Mesenchymal stem cell (in vitro differentiated cells and primary cell): ENCODE measurements around the gene CAMK2A.

ENCODE experiments used
- DNase-seq: peaks from one replicate; pipeline ENCODE4 v3.0.0-alpha.2; 2013
- H2AFZ ChIP-seq: one replicate; pipeline ENCODE4 v1.6.1; 2013; ENCODE audit warnings: low read depth, mild to moderate bottlenecking, control low read depth, inconsistent platforms, low read length, moderate library complexity
- H2AK5ac ChIP-seq: 2 replicates; pipeline ENCODE4 v1.6.1; 2013; ENCODE audit warnings: low read length, moderate library complexity, mild to moderate bottlenecking, inconsistent platforms; ENCODE audit not compliant: severe bottlenecking
- H2BK120ac ChIP-seq: one replicate; pipeline ENCODE4 v1.6.1; 2013; ENCODE audit warnings: low read depth, mild to moderate bottlenecking, inconsistent platforms, low read length, moderate library complexity
- H2BK12ac ChIP-seq, 2 experiments: one replicate each; pipeline ENCODE4 v1.6.1; 2013; ENCODE audit warnings: inconsistent platforms in 2 of 2, low read length in 2 of 2, mild to moderate bottlenecking in 2 of 2, moderate library complexity in 2 of 2, control low read depth in 1 of 2
- H2BK15ac ChIP-seq: one replicate; pipeline ENCODE4 v1.6.1; 2013; ENCODE audit warnings: mild to moderate bottlenecking, low read depth, inconsistent platforms; ENCODE audit not compliant: poor library complexity, severe bottlenecking
- H2BK5ac ChIP-seq: 2 replicates; pipeline ENCODE4 v1.6.1; 2013; ENCODE audit warnings: low read depth, mild to moderate bottlenecking, low read length, control low read depth, inconsistent platforms; ENCODE audit not compliant: poor library complexity, severe bottlenecking
- H3K14ac ChIP-seq, 2 experiments: one replicate each; pipeline ENCODE4 v1.6.1; 2013; ENCODE audit warnings: inconsistent platforms in 2 of 2, low read length in 2 of 2, control low read depth in 1 of 2, mild to moderate bottlenecking in 1 of 2, moderate library complexity in 1 of 2
- H3K18ac ChIP-seq, 2 experiments: one replicate each; pipeline ENCODE4 v1.6.1; 2013; ENCODE audit warnings: inconsistent platforms in 2 of 2, low read length in 2 of 2, control low read depth in 1 of 2, low read depth in 1 of 2, mild to moderate bottlenecking in 1 of 2
- H3K23ac ChIP-seq, 2 experiments: one replicate each; pipeline ENCODE4 v1.6.1; 2013; ENCODE audit warnings: inconsistent platforms in 2 of 2, low read length in 2 of 2, mild to moderate bottlenecking in 2 of 2, moderate library complexity in 2 of 2, control low read depth in 1 of 2
- H3K27ac ChIP-seq: 2 replicates; pipeline ENCODE4 v1.5.1; 2013; ENCODE audit warnings: mild to moderate bottlenecking, moderate library complexity, low read length, control low read depth, inconsistent platforms; ENCODE audit not compliant: poor library complexity, severe bottlenecking
- H3K27me3 ChIP-seq, 2 experiments: 2 replicates each; pipeline versions ENCODE4 v1.6.1 to v1.7.0; 2013; ENCODE audit warnings: low read length in 2 of 2, mild to moderate bottlenecking in 2 of 2, moderate library complexity in 2 of 2, control low read depth in 1 of 2, inconsistent platforms in 1 of 2; ENCODE audit not compliant: control insufficient read depth in 1 of 2, insufficient read depth in 1 of 2
- H3K36me3 ChIP-seq, 2 experiments: 2 replicates each; pipeline versions ENCODE4 v1.6.1 to v1.7.0; 2013; ENCODE audit warnings: low read length in 2 of 2, control low read depth in 1 of 2, inconsistent platforms in 1 of 2, low read depth in 1 of 2, mild to moderate bottlenecking in 1 of 2; ENCODE audit not compliant: insufficient read depth in 2 of 2, control insufficient read depth in 1 of 2
- H3K4ac ChIP-seq, 2 experiments: one replicate each; pipeline ENCODE4 v1.6.1; 2013; ENCODE audit warnings: inconsistent platforms in 2 of 2, low read length in 2 of 2, mild to moderate bottlenecking in 2 of 2, moderate library complexity in 2 of 2, control low read depth in 1 of 2, low read depth in 1 of 2
- H3K4me1 ChIP-seq: 2 replicates; pipeline ENCODE4 v1.6.1; 2013; ENCODE audit warnings: low read depth, low read length, control low read depth; ENCODE audit not compliant: control insufficient read depth, insufficient read depth
- H3K4me2 ChIP-seq: 2 replicates; pipeline ENCODE4 v1.6.1; 2013; ENCODE audit warnings: low read length, mild to moderate bottlenecking, inconsistent platforms; ENCODE audit not compliant: poor library complexity, severe bottlenecking
- H3K4me3 ChIP-seq, 2 experiments: 2 replicates each; pipeline versions ENCODE4 v1.5.1 to v1.7.0; 2013; ENCODE audit warnings: low read length in 2 of 2, mild to moderate bottlenecking in 2 of 2, control low read depth in 1 of 2, low read depth in 1 of 2; ENCODE audit not compliant: insufficient read depth in 1 of 2
- H3K79me1 ChIP-seq: replicated peaks from 2 replicates; pipeline ENCODE4 v1.6.1; 2013; ENCODE audit warnings: mild to moderate bottlenecking, control low read depth, low read length, inconsistent platforms; ENCODE audit not compliant: poor library complexity, severe bottlenecking
- H3K9ac ChIP-seq: 2 replicates; pipeline ENCODE4 v1.7.0; 2013; ENCODE audit warnings: mild to moderate bottlenecking, low read length, moderate library complexity
- H3K9me3 ChIP-seq: 2 replicates; pipeline ENCODE4 v1.7.0; 2013; ENCODE audit warnings: mild to moderate bottlenecking, low read length; ENCODE audit not compliant: control insufficient read depth
- H4K8ac ChIP-seq: one replicate; pipeline ENCODE4 v1.6.1; 2013; ENCODE audit warnings: inconsistent platforms, mild to moderate bottlenecking, low read length, moderate library complexity
- H4K91ac ChIP-seq: one replicate; pipeline ENCODE4 v1.6.1; 2013; ENCODE audit warnings: mild to moderate bottlenecking, low read length, inconsistent platforms
- WGBS: methylation state at CpG from one replicate; pipeline ENCODE4 v1.1.7; 2013; ENCODE audit warnings: mixed read lengths; 5-methylcytosine and 5-hydroxymethylcytosine counted together

CAMK2A gene

GRCh38 chr5:150333400-150333799 is 43.8 kb upstream of the CAMK2A start:
- Histone ChIP-seq H3K23ac (no peak overlapping the region), H2BK15ac (no peak overlapping the region), H2BK5ac (no peak overlapping the region), H3K27me3 (no peaks in the 10 kb centered on the region), H3K18ac (no peak overlapping the region), H3K36me3 (no peaks in the 10 kb centered on the region), H2BK12ac (no peak overlapping the region), H3K4me1 (no peaks in the 10 kb centered on the region), H3K4ac (no peak overlapping the region), H2BK120ac (no peak overlapping the region), H3K27ac (no peak overlapping the region), H3K4me3 (no peak overlapping the region), H3K14ac (no peak overlapping the region), H3K9ac (no peak overlapping the region), H3K4me2 (no peak overlapping the region), H2AFZ (no peak overlapping the region), H2AK5ac (no peak overlapping the region), H3K9me3 (no peaks in the 10 kb centered on the region), H4K91ac (no peak overlapping the region), H3K79me1 (no peaks in the 10 kb centered on the region), H4K8ac (no peak overlapping the region)
- WGBS = 83% methylated on average over 5 of the region's 5 CpGs
- DNase-seq = no peak

- Histone ChIP-seq H3K18ac (no peak overlapping the region), H2AFZ (no peak overlapping the region), H3K79me1 (no peaks in the 10 kb centered on the region), H2BK120ac (no peak overlapping the region), H3K9me3 (no peaks in the 10 kb centered on the region), H2BK5ac (no peak overlapping the region), H3K4me1 (no peaks in the 10 kb centered on the region), H2BK15ac (no peak overlapping the region), H2AK5ac (no peak overlapping the region), H4K91ac (no peak overlapping the region), H3K4me3 (no peak overlapping the region), H3K14ac (no peak overlapping the region), H3K23ac (no peak overlapping the region), H3K27me3 (no peaks in the 10 kb centered on the region), H3K27ac (no peak overlapping the region), H3K9ac (no peak overlapping the region), H4K8ac (no peak overlapping the region), H3K36me3 (no peaks in the 10 kb centered on the region), H3K4ac (no peak overlapping the region), H2BK12ac (peak overlapping the region in 1 of 2 experiments; percentile 7), H3K4me2 (no peak overlapping the region)
- DNase-seq = no peak
- WGBS = 71% methylated on average over 12 of the region's 17 CpGs
Observed at GRCh38 chr5:150329881-150330876, 40.6 kb upstream of the CAMK2A start.

GRCh38 chr5:150329038-150329437 is 39.5 kb upstream of the CAMK2A start:
- no peaks in the 10 kb centered on the region for H3K4me1 ChIP-seq

GRCh38 chr5:150328515-150328914 is 38.9 kb upstream of the CAMK2A start:
- Histone ChIP-seq H3K79me1 (no peaks in the 10 kb centered on the region), H2AFZ (no peak overlapping the region), H4K8ac (no peak overlapping the region), H2BK15ac (no peak overlapping the region), H2BK120ac (no peak overlapping the region), H3K9ac (no peak overlapping the region), H3K18ac (no peak overlapping the region), H2AK5ac (no peak overlapping the region), H3K4me1 (no peaks in the 10 kb centered on the region), H3K4me2 (no peak overlapping the region), H3K27ac (no peak overlapping the region), H3K4ac (no peak overlapping the region), H3K36me3 (no peaks in the 10 kb centered on the region), H3K23ac (no peak overlapping the region), H3K4me3 (no peak overlapping the region), H2BK12ac (peak overlapping the region in 1 of 2 experiments; percentile 29), H3K9me3 (no peaks in the 10 kb centered on the region), H3K14ac (no peak overlapping the region), H3K27me3 (no peaks in the 10 kb centered on the region), H4K91ac (peak overlapping the region; percentile 34), H2BK5ac (no peak overlapping the region)
- no peak for DNase-seq
- 97% methylated on average over 2 of the region's 2 CpGs for WGBS

More at GRCh38 chr5:150329038-150329437, 39.5 kb upstream of the CAMK2A start:
- Histone ChIP-seq H4K91ac (no peak overlapping the region), H3K27me3 (no peaks in the 10 kb centered on the region), H2AK5ac (no peak overlapping the region), H3K27ac (no peak overlapping the region), H2BK15ac (no peak overlapping the region), H2BK120ac (no peak overlapping the region), H2BK5ac (no peak overlapping the region), H3K18ac (no peak overlapping the region), H2AFZ (no peak overlapping the region), H3K79me1 (no peaks in the 10 kb centered on the region), H3K14ac (peak overlapping the region in 1 of 2 experiments; percentile 68), H3K23ac (no peak overlapping the region), H3K4ac (no peak overlapping the region), H2BK12ac (peak overlapping the region in 1 of 2 experiments; percentile 21), H3K9ac (no peak overlapping the region), H3K9me3 (no peaks in the 10 kb centered on the region), H3K4me3 (no peak overlapping the region), H3K36me3 (no peaks in the 10 kb centered on the region), H3K4me2 (no peak overlapping the region), H4K8ac (no peak overlapping the region)
- no peak for DNase-seq
- 58% methylated on average over 2 of the region's 2 CpGs for WGBS
